Astrocyte (in vitro differentiated cells and primary cell): ENCODE results near the gene TFEB.

Source experiments
- EZH2 ChIP-seq: IDR thresholded peaks from 2 replicates; pipeline ENCODE4 v1.6.1; 2012; ENCODE audit warnings: mild to moderate bottlenecking, low read length, inconsistent platforms; ENCODE audit not compliant: insufficient read depth
- TF ChIP-seq, protein P1 (sequence below): IDR thresholded peaks from 2 replicates; pipeline ENCODE4 v1.5.1; 2011; ENCODE audit warnings: low read depth, mild to moderate bottlenecking, inconsistent platforms, low read length, moderate library complexity; ENCODE audit not compliant: insufficient read depth

DNA sequence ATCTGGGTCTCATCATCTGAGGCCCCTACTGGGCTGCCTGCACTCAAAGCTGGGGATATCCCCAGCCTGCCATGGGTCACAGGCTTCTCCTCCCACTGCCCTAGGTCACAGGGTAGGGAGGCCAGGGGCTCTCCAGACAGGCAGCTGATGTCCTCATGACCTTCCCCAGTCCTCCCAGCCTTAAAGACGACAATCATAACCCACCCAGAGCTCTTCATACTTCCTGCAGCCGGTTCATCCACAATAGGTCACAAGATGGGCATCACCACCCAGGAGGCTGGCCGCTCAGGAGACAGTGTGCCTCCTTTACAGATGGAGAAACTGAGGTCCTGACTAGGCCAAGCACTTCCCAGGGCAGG, 15.2 kb downstream of the TFEB start:
- TF ChIP-seq, protein P1, sequence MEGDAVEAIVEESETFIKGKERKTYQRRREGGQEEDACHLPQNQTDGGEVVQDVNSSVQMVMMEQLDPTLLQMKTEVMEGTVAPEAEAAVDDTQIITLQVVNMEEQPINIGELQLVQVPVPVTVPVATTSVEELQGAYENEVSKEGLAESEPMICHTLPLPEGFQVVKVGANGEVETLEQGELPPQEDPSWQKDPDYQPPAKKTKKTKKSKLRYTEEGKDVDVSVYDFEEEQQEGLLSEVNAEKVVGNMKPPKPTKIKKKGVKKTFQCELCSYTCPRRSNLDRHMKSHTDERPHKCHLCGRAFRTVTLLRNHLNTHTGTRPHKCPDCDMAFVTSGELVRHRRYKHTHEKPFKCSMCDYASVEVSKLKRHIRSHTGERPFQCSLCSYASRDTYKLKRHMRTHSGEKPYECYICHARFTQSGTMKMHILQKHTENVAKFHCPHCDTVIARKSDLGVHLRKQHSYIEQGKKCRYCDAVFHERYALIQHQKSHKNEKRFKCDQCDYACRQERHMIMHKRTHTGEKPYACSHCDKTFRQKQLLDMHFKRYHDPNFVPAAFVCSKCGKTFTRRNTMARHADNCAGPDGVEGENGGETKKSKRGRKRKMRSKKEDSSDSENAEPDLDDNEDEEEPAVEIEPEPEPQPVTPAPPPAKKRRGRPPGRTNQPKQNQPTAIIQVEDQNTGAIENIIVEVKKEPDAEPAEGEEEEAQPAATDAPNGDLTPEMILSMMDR, result no peak
- TF ChIP-seq EZH2, result no peak
